Thoracic aorta (tissue), 2 donors: ENCODE results near the gene DLK2. TPM values are rescaled to one million over a fixed set of nuclear protein-coding genes. Genes with fewer than 3 reads are reported as not detected.

Experiments used
- ATAC-seq: fragments of 150-250 bp; one replicate; pipeline ENCODE4 v1.8.0; 2017; ENCODE audit warnings: low read depth; ENCODE audit not compliant: insufficient number of reproducible peaks, low FRiP score
- DNase-seq: peaks from one replicate; pipeline ENCODE4 v3.0.0-alpha.2; 2020; ENCODE audit warnings: low spot score
- H3K27ac ChIP-seq, 2 donors: fragments of 200-600 bp; sonication (generic); 1 replicate in 1 of 2; 2 replicates in 1 of 2; pipeline ENCODE4 v1.5.1; 2016; ENCODE audit warnings: mild to moderate bottlenecking in 2 of 2, moderate library complexity in 2 of 2
- H3K27me3 ChIP-seq: fragments of 200-600 bp; sonication (generic); replicated peaks from 2 replicates; pipeline ENCODE4 v1.6.0; 2016; ENCODE audit warnings: mild to moderate bottlenecking; ENCODE audit not compliant: insufficient read depth
- H3K36me3 ChIP-seq: fragments of 200-600 bp; sonication (generic); one replicate; pipeline ENCODE4 v1.5.1; 2016
- H3K4me1 ChIP-seq, 2 donors: fragments of 200-600 bp; sonication (generic); 1 replicate in 1 of 2; 2 replicates in 1 of 2; pipeline versions ENCODE4 v1.5.1 to v1.6.0; 2016; ENCODE audit warnings: low read depth in 2 of 2, mild to moderate bottlenecking in 1 of 2; ENCODE audit not compliant: control insufficient read depth in 1 of 2
- H3K4me3 ChIP-seq: fragments of 200-600 bp; sonication (generic); 2 replicates; pipeline ENCODE4 v1.5.1; 2016; ENCODE audit warnings: mild to moderate bottlenecking
- H3K9me3 ChIP-seq: fragments of 200-600 bp; sonication (generic); 2 replicates; pipeline ENCODE4 v1.5.1; 2016
- CTCF ChIP-seq: fragments of 200-600 bp; sonication (generic); IDR thresholded peaks from one replicate; pipeline ENCODE4 v1.5.1; 2019; ENCODE audit warnings: antibody characterized with exemption
- total RNA-seq, 2 donors: library from RNA; depleted of rRNA; stranded (reverse); fragments of >200 nt; gene quantifications; one replicate each; pipeline versions ENCODE4 v1.1.0 to v1.2.3, GENCODE V29; 2016

Gene DLK2
- total RNA-seq, 2 donors from 2014 or later = not detected

- no peak for DNase-seq
- Histone ChIP-seq H3K9me3 (no peaks in the 10 kb centered on the region), H3K36me3 (no peaks in the 10 kb centered on the region), H3K4me1 (no peaks in the 10 kb centered on the region), H3K27ac (no peak overlapping the region), H3K4me3 (no peak overlapping the region), H3K27me3 (no peaks in the 10 kb centered on the region)
- TF ChIP-seq CTCF = no peak
- ATAC-seq = no peak
Observed at GRCh38 chr6:43408259-43408658, 47.1 kb downstream of the DLK2 start.

GRCh38 chr6:43407296-43407695, 48.1 kb downstream of the DLK2 start:
- no peaks in the 10 kb centered on the region for H3K4me1 ChIP-seq
- H3K36me3 ChIP-seq = no peaks in the 10 kb centered on the region
- H3K27ac ChIP-seq = no peak overlapping the region
- no peaks in the 10 kb centered on the region for H3K27me3 ChIP-seq
- no peak for ATAC-seq
- no peak overlapping the region for H3K4me3 ChIP-seq
- no peak for TF ChIP-seq CTCF
- DNase-seq = no peak
- H3K9me3 ChIP-seq = no peaks in the 10 kb centered on the region

- no peaks in the 10 kb centered on the region for H3K27me3 ChIP-seq
- H3K27ac ChIP-seq = no peak overlapping the region
- H3K9me3 ChIP-seq = no peaks in the 10 kb centered on the region
- ATAC-seq = no peak
- no peak for DNase-seq
- H3K4me3 ChIP-seq = no peak overlapping the region
- TF ChIP-seq CTCF = no peak
- H3K4me1 ChIP-seq = no peaks in the 10 kb centered on the region
- no peaks in the 10 kb centered on the region for H3K36me3 ChIP-seq
Observed at GRCh38 chr6:43405354-43405753, 50.0 kb downstream of the DLK2 start.

GRCh38 chr6:43402820-43403219, 52.5 kb downstream of the DLK2 start:
- H3K4me1 ChIP-seq = no peaks in the 10 kb centered on the region
- no peak for ATAC-seq
- DNase-seq = no peak
- no peak for TF ChIP-seq CTCF
- no peaks in the 10 kb centered on the region for H3K36me3 ChIP-seq
- H3K27me3 ChIP-seq = no peaks in the 10 kb centered on the region
- no peaks in the 10 kb centered on the region for H3K9me3 ChIP-seq
- H3K27ac ChIP-seq = no peak overlapping the region
- H3K4me3 ChIP-seq = no peak overlapping the region

- H3K9me3 ChIP-seq = no peaks in the 10 kb centered on the region
- H3K4me1 ChIP-seq = no peaks in the 10 kb centered on the region
- no peaks in the 10 kb centered on the region for H3K36me3 ChIP-seq
- H3K4me3 ChIP-seq = no peak overlapping the region
- no peak for TF ChIP-seq CTCF
- H3K27me3 ChIP-seq = no peaks in the 10 kb centered on the region
- ATAC-seq (no peak), DNase-seq (no peak)
- H3K27ac ChIP-seq = no peak overlapping the region
Observed at GRCh38 chr6:43401730-43402129, 53.6 kb downstream of the DLK2 start.

Other genes starting within 250 kb of the DLK2 start
- gene DNPH1, start 226.1 kb downstream of the DLK2 start, total RNA-seq = 10 to 100 TPM; 16.7 to 54.7 TPM
- not detected for gene TTBK1, start 212.1 kb downstream of the DLK2 start, total RNA-seq
- not detected for gene SLC22A7, start 157.3 kb downstream of the DLK2 start, total RNA-seq
- not detected for gene CRIP3, start 146.7 kb downstream of the DLK2 start, total RNA-seq
- gene ZNF318, start 85.9 kb downstream of the DLK2 start, total RNA-seq = 10 to 100 TPM; 13.0 to 24.1 TPM
- 10 to 100 TPM; 24.3 to 58.9 TPM for gene ABCC10, start 28.0 kb downstream of the DLK2 start, total RNA-seq
- gene TJAP1, start 22.0 kb upstream of the DLK2 start, total RNA-seq = 10 to 100 TPM; 19.5 to 21.0 TPM
- gene LRRC73, start 54.8 kb upstream of the DLK2 start, total RNA-seq = under 1 TPM; 0.54 to 0.63 TPM
- 100 to 1,000 TPM in 1 of 2 donors, 10 to 100 TPM in 1; 92.2 to 160 TPM for gene YIPF3, start 61.4 kb upstream of the DLK2 start, total RNA-seq
- 10 to 100 TPM in 1 of 2 donors, 1 to 10 TPM in 1; 9.9 to 29.2 TPM for gene POLR1C, start 61.5 kb upstream of the DLK2 start, total RNA-seq
- gene XPO5, start 120.5 kb upstream of the DLK2 start, total RNA-seq = 10 to 100 TPM; 11.9 to 33.2 TPM
- 10 to 100 TPM in 1 of 2 donors, 1 to 10 TPM in 1; 9.0 to 11.9 TPM for gene POLH, start 120.6 kb upstream of the DLK2 start, total RNA-seq
- 10 to 100 TPM; 45.9 to 66.1 TPM for gene GTPBP2, start 173.7 kb upstream of the DLK2 start, total RNA-seq
- gene MAD2L1BP, start 180.3 kb upstream of the DLK2 start, total RNA-seq = 10 to 100 TPM; 11.3 to 24.8 TPM
- gene RSPH9, start 189.5 kb upstream of the DLK2 start, total RNA-seq = not detected
- gene MRPS18A, start 232.2 kb upstream of the DLK2 start, total RNA-seq = 10 to 100 TPM; 21.2 to 39.4 TPM